ENCODE results near the gene PABPN1. TPM values are rescaled to one million over a fixed set of nuclear protein-coding genes. Genes with fewer than 3 reads are reported as not detected.

The PABPN1 gene
- total RNA-seq, 1 donor from 2014 or later, result 277 TPM

DNA sequence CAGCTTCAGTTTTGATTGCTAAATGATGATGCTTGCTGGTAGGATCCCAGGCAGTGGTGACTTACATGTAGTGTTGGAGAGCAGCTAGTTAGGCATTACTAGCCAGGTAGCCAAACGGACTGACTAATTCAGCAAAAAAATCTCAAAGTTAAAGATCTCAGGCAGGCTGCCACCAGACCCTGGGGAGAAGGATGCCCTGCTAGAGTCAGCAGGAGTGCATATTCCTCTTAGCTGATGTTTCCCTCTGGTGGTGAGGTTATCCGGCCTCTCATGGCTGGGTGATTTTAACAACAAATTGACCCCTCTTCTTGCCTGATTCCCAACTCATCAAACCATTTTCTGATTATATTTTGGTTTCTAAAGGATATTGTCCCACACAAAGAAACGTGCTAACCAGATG, 40.9 kb downstream of the PABPN1 start:
- Mint-ChIP-seq H3K27me3 (peaks cover 32% of the 10 kb centered on the region), H3K4me3 (no peak overlapping the region), H3K36me3 (ENCODE audit: low read depth) (no peaks in the 10 kb centered on the region), H3K27ac (no peak overlapping the region), H3K4me1 (no peaks in the 10 kb centered on the region), H3K9me3 (no peaks in the 10 kb centered on the region)
- intact Hi-C loops (cut with micrococcal nuclease), result no loop called here
- no peak for DNase-seq

DNA sequence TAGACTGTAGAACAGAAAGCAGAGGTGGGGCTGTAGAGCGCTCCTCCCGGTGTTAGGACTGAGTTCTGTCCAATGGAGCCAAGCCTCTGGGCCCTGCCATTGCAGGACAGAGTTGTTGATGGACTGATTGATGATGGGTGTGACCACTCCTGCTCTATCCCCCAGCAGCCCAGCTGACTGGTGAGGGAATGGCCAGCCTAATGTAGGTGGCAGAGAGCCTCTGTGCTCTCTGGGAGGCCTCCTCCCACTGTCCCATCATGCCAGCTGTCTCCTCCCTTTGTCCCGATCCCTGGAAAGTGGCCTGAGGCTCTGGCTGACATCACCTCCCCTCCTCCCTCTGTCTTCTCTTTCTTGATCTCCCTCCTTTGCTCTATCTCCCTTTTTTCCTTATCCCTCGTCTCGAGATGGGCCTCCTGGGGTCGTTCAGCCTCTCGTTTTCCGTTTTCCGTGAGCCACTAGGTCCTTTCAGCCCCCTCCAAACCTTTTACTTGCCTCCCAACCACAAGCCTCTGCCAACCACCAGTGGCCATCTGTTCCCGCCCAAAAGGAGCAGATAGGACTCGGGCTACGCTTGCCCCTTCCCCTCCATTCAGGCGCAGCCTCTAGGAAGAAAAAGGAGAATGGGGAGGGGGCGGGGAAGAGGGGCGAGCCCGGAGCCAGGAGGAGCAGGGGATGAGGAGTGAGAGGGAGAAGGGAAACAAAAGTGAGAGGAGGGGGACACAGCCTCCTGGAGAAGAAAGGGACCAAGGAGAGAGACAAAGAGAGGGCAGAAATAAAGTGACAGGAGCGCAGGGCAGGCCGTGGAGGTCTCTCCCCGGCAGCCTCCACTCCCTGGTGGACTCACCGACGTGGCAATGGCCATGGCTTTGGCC, 43.1 kb downstream of the PABPN1 start:
- intact Hi-C loops (cut with micrococcal nuclease), result no loop called here

DNA sequence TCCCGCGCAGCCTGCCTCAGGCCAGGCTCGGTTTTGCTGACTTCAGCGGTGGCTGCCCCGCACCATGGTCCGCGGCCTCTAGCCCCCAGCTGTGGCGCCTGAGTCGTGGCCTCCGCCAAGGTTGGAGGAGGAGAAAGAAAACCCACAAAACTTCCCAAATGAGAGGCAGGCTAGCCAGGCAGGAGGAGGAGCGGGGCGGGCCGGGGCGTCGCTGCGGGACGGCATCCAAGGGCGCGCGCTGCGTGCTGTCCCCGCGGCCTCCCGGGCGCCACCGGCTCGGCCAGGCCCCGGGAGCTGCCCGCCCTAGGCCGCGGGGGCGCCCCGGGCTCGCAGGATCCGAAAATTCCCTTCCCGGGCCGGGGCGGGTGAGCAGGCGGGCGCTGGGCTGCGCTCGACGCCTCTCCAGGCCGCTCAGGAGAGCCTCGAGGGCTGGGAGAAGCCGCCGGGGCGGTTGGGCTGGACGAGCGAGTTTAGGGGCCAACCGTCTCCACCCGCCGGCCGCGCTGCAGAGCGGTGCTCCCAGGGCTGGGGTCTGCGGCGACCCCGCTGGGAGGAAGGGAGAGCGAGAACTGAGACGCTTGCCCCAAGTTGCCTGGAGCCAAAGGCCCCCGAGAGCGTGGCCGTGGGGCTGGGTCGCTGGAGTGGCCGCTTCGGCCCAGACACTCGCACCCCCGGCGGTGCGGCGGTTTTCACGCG, 43.9 kb downstream of the PABPN1 start, which contains the start of gene EFS:
Gene EFS (minus strand): TSS at position 137 of the 696 bp plus-strand sequence. CDS start 147 bp downstream, outside the sequence.
- Mint-ChIP-seq H3K36me3 (ENCODE audit: low read depth) (no peaks in the 10 kb centered on the region), H3K27me3 (peaks cover 49% of the 10 kb centered on the region), H3K4me1 (no peaks in the 10 kb centered on the region), H3K4me3 (no peak within 1 kb of the TSS), H3K9me3 (no peaks in the 10 kb centered on the region), H3K27ac (no peak within 1 kb of the TSS)
- no peak for DNase-seq
- intact Hi-C loops (cut with micrococcal nuclease), result no loop called here

More for the DNA sequence above, 43.1 kb downstream of the PABPN1 start:
- no peaks in the 10 kb centered on the region for H3K4me1 Mint-ChIP-seq
- H3K27ac Mint-ChIP-seq, result no peak overlapping the region
- H3K4me3 Mint-ChIP-seq, result no peak overlapping the region
- peaks cover 49% of the 10 kb centered on the region for H3K27me3 Mint-ChIP-seq
- no peaks in the 10 kb centered on the region for H3K9me3 Mint-ChIP-seq
- H3K36me3 Mint-ChIP-seq (ENCODE audit: low read depth), result no peaks in the 10 kb centered on the region
- no peak for DNase-seq

DNA sequence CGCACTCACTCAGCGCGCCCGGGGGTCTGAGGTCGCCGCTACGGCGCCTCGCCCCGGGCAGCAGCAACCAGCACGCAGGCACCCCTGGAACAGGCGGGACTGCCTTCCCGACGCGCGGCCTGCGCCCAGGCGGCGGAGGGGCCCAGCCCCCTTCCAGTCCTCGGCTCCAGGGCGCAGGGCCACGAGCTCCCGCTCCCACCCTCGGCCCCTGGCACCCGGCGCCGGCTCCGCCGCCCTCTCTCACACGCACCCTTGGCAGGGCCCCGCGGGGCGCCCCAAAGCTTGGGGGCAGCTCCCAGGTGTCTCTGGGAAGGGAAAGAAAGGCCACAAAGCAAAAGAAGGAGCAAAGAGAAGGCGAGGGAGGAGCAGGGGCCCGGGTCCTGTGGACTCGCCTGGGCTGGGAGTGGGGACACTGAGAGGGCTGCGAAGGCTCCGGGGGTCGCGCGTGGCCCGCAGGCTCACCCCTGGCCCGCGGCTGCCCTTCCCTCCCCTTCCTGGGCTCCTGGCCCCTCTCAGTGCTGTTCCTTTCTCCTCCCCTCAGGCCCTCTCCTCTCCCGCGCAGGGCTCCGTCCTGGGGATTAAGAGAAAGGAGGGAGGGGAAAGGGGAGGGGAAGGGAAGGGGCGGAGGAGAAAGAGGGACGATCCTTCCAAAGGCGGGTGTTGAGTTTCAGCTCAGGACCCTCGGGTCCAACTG, 44.6 kb downstream of the PABPN1 start:
- DNase-seq, result no peak
- Mint-ChIP-seq H3K4me1 (no peaks in the 10 kb centered on the region), H3K9me3 (no peaks in the 10 kb centered on the region), H3K27ac (no peak overlapping the region), H3K36me3 (ENCODE audit: low read depth) (no peaks in the 10 kb centered on the region), H3K27me3 (peaks cover 48% of the 10 kb centered on the region), H3K4me3 (no peak overlapping the region)
- intact Hi-C loops (cut with micrococcal nuclease), result no loop called here

DNA sequence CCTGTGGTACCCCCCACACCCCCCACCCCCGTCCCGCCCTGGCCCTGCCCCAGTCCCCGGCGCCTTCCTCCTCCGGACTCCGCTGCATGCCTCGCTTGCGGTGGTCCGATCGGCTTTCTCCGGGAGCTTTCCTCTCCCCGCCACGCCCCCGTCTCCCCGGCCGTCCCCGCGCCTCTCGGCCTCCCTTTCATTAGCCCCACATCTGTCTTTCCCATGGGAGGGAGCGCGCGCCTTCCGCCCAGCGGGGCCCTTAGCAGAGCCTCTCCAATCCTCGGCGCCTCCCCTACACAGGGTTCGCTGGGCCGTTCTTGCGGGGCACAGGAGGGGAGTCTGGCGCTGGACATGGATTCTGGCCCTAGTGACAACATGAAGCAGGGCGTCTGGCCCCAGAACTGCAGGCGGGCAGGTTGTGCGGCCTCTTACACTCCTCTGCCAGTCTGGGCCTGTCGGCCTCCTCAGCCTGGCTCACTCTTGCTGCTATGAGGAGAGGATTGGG, 45.2 kb downstream of the PABPN1 start:
- no peaks in the 10 kb centered on the region for H3K36me3 Mint-ChIP-seq (ENCODE audit: low read depth)
- peaks cover 46% of the 10 kb centered on the region for H3K27me3 Mint-ChIP-seq
- no peak for DNase-seq
- intact Hi-C loops (cut with micrococcal nuclease), result no loop called here
- H3K4me1 Mint-ChIP-seq, result no peaks in the 10 kb centered on the region
- no peaks in the 10 kb centered on the region for H3K9me3 Mint-ChIP-seq
- no peak overlapping the region for H3K4me3 Mint-ChIP-seq
- no peak overlapping the region for H3K27ac Mint-ChIP-seq

DNA sequence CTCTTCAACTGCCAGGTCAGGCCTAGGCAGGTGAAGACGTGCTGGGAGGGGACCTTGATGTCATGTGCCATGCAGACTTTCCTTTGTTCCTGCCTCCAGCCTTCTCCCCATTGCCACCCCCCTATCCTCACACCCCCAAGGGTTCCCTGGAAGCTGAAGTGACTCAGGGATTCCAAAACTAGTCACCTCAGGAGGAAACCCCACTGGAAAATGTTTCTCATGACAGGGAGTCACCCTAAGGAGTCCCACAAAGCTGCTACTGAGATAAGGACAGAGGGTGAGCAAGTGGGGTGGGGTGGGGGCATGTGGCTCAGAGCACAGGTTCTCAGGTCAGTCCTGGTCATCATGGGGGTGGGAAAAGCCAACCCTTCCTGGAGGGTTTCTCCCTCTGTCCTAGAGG, 49.0 kb downstream of the PABPN1 start:
- no peaks in the 10 kb centered on the region for H3K9me3 Mint-ChIP-seq
- no peaks in the 10 kb centered on the region for H3K36me3 Mint-ChIP-seq (ENCODE audit: low read depth)
- H3K27me3 Mint-ChIP-seq, result peaks cover 27% of the 10 kb centered on the region
- intact Hi-C loops (cut with micrococcal nuclease), result no loop called here
- no peak overlapping the region for H3K4me3 Mint-ChIP-seq
- no peak overlapping the region for H3K27ac Mint-ChIP-seq
- DNase-seq, result no peak
- H3K4me1 Mint-ChIP-seq, result no peaks in the 10 kb centered on the region

DNA sequence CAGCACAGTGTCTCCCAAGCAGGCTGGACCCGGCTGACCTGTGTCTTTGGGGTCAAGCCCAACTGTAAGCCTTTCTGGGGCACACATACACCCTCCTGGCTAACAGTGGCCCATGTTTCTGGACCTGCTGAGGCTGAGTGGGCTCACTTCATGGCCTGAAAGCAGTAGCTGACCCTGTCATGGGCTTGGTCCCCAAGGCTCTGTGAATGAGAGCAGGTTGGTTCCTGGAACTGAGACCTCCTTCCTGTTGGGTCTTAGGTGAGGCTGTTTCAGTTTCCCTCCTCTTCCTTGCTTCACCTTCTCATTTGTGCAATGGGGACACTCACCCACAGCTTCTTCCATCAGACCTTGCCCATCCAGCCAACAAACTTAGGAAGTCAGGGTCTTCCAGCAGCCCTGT, 50.6 kb downstream of the PABPN1 start:
- Mint-ChIP-seq H3K4me3 (no peak overlapping the region), H3K9me3 (no peaks in the 10 kb centered on the region), H3K27me3 (peaks cover 22% of the 10 kb centered on the region), H3K27ac (no peak overlapping the region), H3K4me1 (no peaks in the 10 kb centered on the region), H3K36me3 (ENCODE audit: low read depth) (no peaks in the 10 kb centered on the region)
- no peak for DNase-seq
- intact Hi-C loops (cut with micrococcal nuclease), result no loop called here

DNA sequence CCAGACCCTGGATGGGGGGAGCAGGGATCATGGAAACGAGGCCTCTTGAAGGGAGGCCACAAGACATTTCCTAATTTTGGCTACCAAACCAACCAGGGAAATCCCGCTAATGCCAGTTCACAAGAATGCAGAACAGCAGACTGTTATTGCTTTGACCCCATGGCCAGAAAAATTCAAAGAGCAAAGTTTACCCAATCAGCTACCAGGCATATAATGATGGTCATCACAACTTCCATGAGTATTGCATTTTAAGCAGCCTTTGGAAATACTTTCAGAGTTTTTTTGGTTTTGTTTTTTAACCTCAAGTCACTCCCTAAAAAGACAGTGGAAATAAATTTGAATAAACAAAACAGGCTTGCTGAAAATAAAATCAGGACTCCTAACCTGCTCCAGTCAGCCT, 51.3 kb downstream of the PABPN1 start, which contains the start of gene IL25:
Gene IL25 (plus strand): TSS at position 301 of the 400 bp plus-strand sequence.
- intact Hi-C loops (cut with micrococcal nuclease), result no loop called here
- DNase-seq, result no peak
- H3K27ac Mint-ChIP-seq, result no peak within 1 kb of the TSS
- H3K4me3 Mint-ChIP-seq, result no peak within 1 kb of the TSS
- H3K4me1 Mint-ChIP-seq, result no peaks in the 10 kb centered on the region
- peaks cover 16% of the 10 kb centered on the region for H3K27me3 Mint-ChIP-seq
- no peaks in the 10 kb centered on the region for H3K9me3 Mint-ChIP-seq
- H3K36me3 Mint-ChIP-seq (ENCODE audit: low read depth), result no peaks in the 10 kb centered on the region

DNA sequence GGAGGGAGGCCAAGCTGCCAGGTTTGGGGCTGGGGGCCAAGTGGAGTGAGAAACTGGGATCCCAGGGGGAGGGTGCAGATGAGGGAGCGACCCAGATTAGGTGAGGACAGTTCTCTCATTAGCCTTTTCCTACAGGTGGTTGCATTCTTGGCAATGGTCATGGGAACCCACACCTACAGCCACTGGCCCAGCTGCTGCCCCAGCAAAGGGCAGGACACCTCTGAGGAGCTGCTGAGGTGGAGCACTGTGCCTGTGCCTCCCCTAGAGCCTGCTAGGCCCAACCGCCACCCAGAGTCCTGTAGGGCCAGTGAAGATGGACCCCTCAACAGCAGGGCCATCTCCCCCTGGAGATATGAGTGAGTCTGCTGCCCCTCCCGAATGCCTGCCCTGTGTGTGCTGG, 51.8 kb downstream of the PABPN1 start:
- H3K27ac Mint-ChIP-seq, result no peak overlapping the region
- H3K4me3 Mint-ChIP-seq, result no peak overlapping the region
- intact Hi-C loops (cut with micrococcal nuclease), result no loop called here
- H3K36me3 Mint-ChIP-seq (ENCODE audit: low read depth), result no peaks in the 10 kb centered on the region
- H3K27me3 Mint-ChIP-seq, result peaks cover 11% of the 10 kb centered on the region
- no peaks in the 10 kb centered on the region for H3K9me3 Mint-ChIP-seq
- H3K4me1 Mint-ChIP-seq, result no peaks in the 10 kb centered on the region
- DNase-seq, result no peak

Other genes starting within 250 kb of the PABPN1 start
- 221 and 224 TPM in 2 replicates for gene ACIN1, start 226.3 kb upstream of the PABPN1 start, total RNA-seq
- gene C14orf119, start 226.0 kb upstream of the PABPN1 start, total RNA-seq, result 50.9 and 54.3 TPM in 2 replicates
- not detected in 2 replicates for gene CIROP, start 216.5 kb upstream of the PABPN1 start, total RNA-seq
- gene CEBPE, start 202.2 kb upstream of the PABPN1 start, total RNA-seq, result 0.35 TPM in 1 of 2 replicates, not detected in the other
- gene SLC7A8, start 137.8 kb upstream of the PABPN1 start, total RNA-seq, result not detected in 2 replicates
- gene RNF212B, start 83.5 kb upstream of the PABPN1 start, total RNA-seq, result not detected in 2 replicates
- 12.9 and 13.5 TPM in 2 replicates for gene HOMEZ, start 35.3 kb upstream of the PABPN1 start, total RNA-seq
- gene PPP1R3E, start 18.6 kb upstream of the PABPN1 start, total RNA-seq, result 21.3 and 23.3 TPM in 2 replicates
- 5.6 and 5.7 TPM in 2 replicates for gene BCL2L2, start 14.6 kb upstream of the PABPN1 start, total RNA-seq
- gene SLC22A17, start 31.4 kb downstream of the PABPN1 start, total RNA-seq, result 2.0 and 2.3 TPM in 2 replicates
- gene EFS, start 43.7 kb downstream of the PABPN1 start, total RNA-seq, result not detected in 2 replicates
- not detected in 2 replicates for gene IL25, start 51.4 kb downstream of the PABPN1 start, total RNA-seq
- gene CMTM5, start 55.6 kb downstream of the PABPN1 start, total RNA-seq, result not detected in 2 replicates
- gene MYH6, start 86.8 kb downstream of the PABPN1 start, total RNA-seq, result 0.17 and 0.23 TPM in 2 replicates
- gene MYH7, start 114.2 kb downstream of the PABPN1 start, total RNA-seq, result not detected in 2 replicates
- gene NGDN, start 148.2 kb downstream of the PABPN1 start, total RNA-seq, result 78.6 and 79.2 TPM in 2 replicates
- gene ZFHX2, start 230.3 kb downstream of the PABPN1 start, total RNA-seq, result 1.8 and 2.8 TPM in 2 replicates
- 14.5 and 16.7 TPM in 2 replicates for gene THTPA, start 234.8 kb downstream of the PABPN1 start, total RNA-seq
- gene AP1G2, start 246.3 kb downstream of the PABPN1 start, total RNA-seq, result 135 and 142 TPM in 2 replicates